IMR-90 (cell line): ENCODE data around the gene MAPKAP1. TPM values are rescaled to one million over a fixed set of nuclear protein-coding genes. Genes with fewer than 3 reads are reported as not detected.

Source experiments
- ATAC-seq: fragments of 200-7000 bp; cut with Tn5 transposase; 2 replicates; pipeline ENCODE4 v1.9.1; 2020; ENCODE audit warnings: low read depth, mild to moderate bottlenecking, moderate library complexity
- BruUV-seq: library from RNA; stranded (reverse); fragments of 400-500 nt; replicated peaks from 2 replicates; lab custom pipeline; 2021; lab: Mats Ljungman, UMichigan
- CTCF ChIA-PET: fragments of 300-600 bp; formaldehyde crosslinking; extraction: SDS; loops from one replicate; lab custom pipeline; 2021; ENCODE audit warnings: antibody characterized with exemption; lab: Yijun Ruan, JAX
- POLR2A ChIA-PET: fragments of 300-600 bp; sonication (Branson Sonifier 250); formaldehyde crosslinking; loops from one replicate; lab custom pipeline; 2022; ENCODE audit warnings: antibody characterized with exemption; ENCODE audit not compliant: unreplicated experiment; lab: Charles Lee
- DNase-seq: peaks from one replicate; pipeline ENCODE4 v3.0.0; 2013
- H2AFZ ChIP-seq: replicated peaks from 2 replicates; pipeline ENCODE3; 2013; ENCODE audit warnings: low read length, mild to moderate bottlenecking; ENCODE audit not compliant: poor library complexity
- H2AK5ac ChIP-seq: 2 replicates; pipeline ENCODE4 v1.6.1; 2013; ENCODE audit warnings: low read depth, low read length, inconsistent platforms
- H2AK9ac ChIP-seq: replicated peaks from 2 replicates; pipeline ENCODE3; 2013; ENCODE audit warnings: mild to moderate bottlenecking, low read depth, low read length, moderate library complexity; ENCODE audit not compliant: poor library complexity
- H2BK120ac ChIP-seq: 2 replicates; pipeline ENCODE4 v1.6.1; 2013; ENCODE audit warnings: low read depth, low read length, inconsistent platforms
- H2BK15ac ChIP-seq: 3 replicates; pipeline ENCODE4 v1.6.1; 2013; ENCODE audit warnings: low read depth, low read length, inconsistent platforms
- H2BK20ac ChIP-seq: 2 replicates; pipeline ENCODE4 v1.6.1; 2013; ENCODE audit warnings: low read depth, mild to moderate bottlenecking, inconsistent platforms, low read length, moderate library complexity
- H2BK5ac ChIP-seq: 2 replicates; pipeline ENCODE4 v1.6.1; 2013; ENCODE audit warnings: mild to moderate bottlenecking, low read depth, low read length, inconsistent platforms; ENCODE audit not compliant: poor library complexity, severe bottlenecking
- H3K14ac ChIP-seq: replicated peaks from 2 replicates; pipeline ENCODE4 v1.6.1; 2013; ENCODE audit warnings: low read depth, low read length, inconsistent platforms
- H3K18ac ChIP-seq: 2 replicates; pipeline ENCODE4 v1.6.1; 2013; ENCODE audit warnings: low read depth, low read length, control low read depth
- H3K23ac ChIP-seq: 2 replicates; pipeline ENCODE4 v1.6.1; 2013; ENCODE audit warnings: low read depth, low read length, inconsistent platforms
- H3K27ac ChIP-seq: 2 replicates; pipeline ENCODE4 v1.5.1; 2013; ENCODE audit warnings: mild to moderate bottlenecking, control low read depth, low read length; ENCODE audit not compliant: insufficient read depth
- H3K27me3 ChIP-seq: 2 replicates; pipeline ENCODE4 v1.6.1; 2013; ENCODE audit warnings: low read length; ENCODE audit not compliant: control insufficient read depth, insufficient read depth
- H3K36me3 ChIP-seq: 2 replicates; pipeline ENCODE4 v1.6.1; 2013; ENCODE audit warnings: low read length, mixed read lengths; ENCODE audit not compliant: control insufficient read depth, insufficient read depth
- H3K4ac ChIP-seq: 2 replicates; pipeline ENCODE4 v1.6.1; 2013; ENCODE audit warnings: low read depth, low read length, inconsistent platforms
- H3K4me1 ChIP-seq: 2 replicates; pipeline ENCODE4 v1.6.1; 2013; ENCODE audit warnings: low read length, mixed read lengths; ENCODE audit not compliant: control insufficient read depth, insufficient read depth
- H3K4me2 ChIP-seq: 2 replicates; pipeline ENCODE4 v1.6.1; 2013; ENCODE audit warnings: low read depth, mild to moderate bottlenecking, control low read depth, low read length, moderate library complexity
- H3K4me3 ChIP-seq: 2 replicates; pipeline ENCODE4 v1.5.1; 2013; ENCODE audit warnings: low read depth, mild to moderate bottlenecking, control low read depth, low read length, moderate library complexity; ENCODE audit not compliant: insufficient read depth
- H3K56ac ChIP-seq: 2 replicates; pipeline ENCODE4 v1.6.1; 2013; ENCODE audit warnings: low read length, inconsistent platforms; ENCODE audit not compliant: insufficient read depth; ENCODE audit errors: extremely low read depth
- H3K79me1 ChIP-seq, 2 experiments: 2 replicates each; pipeline ENCODE4 v1.6.1; 2013; ENCODE audit warnings: low read length in 2 of 2, inconsistent platforms in 1 of 2, low read depth in 1 of 2
- H3K9ac ChIP-seq: 2 replicates; pipeline ENCODE4 v1.6.1; 2013; ENCODE audit warnings: low read depth, low read length, control low read depth
- H3K9me1 ChIP-seq: 2 replicates; pipeline ENCODE4 v1.6.1; 2013; ENCODE audit warnings: low read length, inconsistent platforms; ENCODE audit not compliant: insufficient read depth
- H3K9me3 ChIP-seq: 2 replicates; pipeline ENCODE4 v1.6.1; 2013; ENCODE audit warnings: low read length; ENCODE audit not compliant: control insufficient read depth, insufficient read depth
- H4K20me1 ChIP-seq: 2 replicates; pipeline ENCODE4 v1.6.1; 2013; ENCODE audit warnings: low read length, inconsistent platforms; ENCODE audit not compliant: insufficient read depth
- H4K5ac ChIP-seq: 2 replicates; pipeline ENCODE4 v1.6.1; 2013; ENCODE audit warnings: mild to moderate bottlenecking, low read depth, low read length, control low read depth
- H4K8ac ChIP-seq, 2 experiments: 2 replicates each; pipeline ENCODE4 v1.6.1; 2013; ENCODE audit warnings: low read depth in 2 of 2, low read length in 2 of 2, control low read depth in 1 of 2, inconsistent platforms in 1 of 2
- H4K91ac ChIP-seq: 2 replicates; pipeline ENCODE4 v1.6.1; 2013; ENCODE audit warnings: low read depth, low read length, inconsistent platforms; ENCODE audit not compliant: insufficient read depth
- BHLHE40 ChIP-seq: fragments of 150-350 bp; IDR thresholded peaks from 2 replicates; pipeline ENCODE4 v1.6.1; 2016; ENCODE audit warnings: mild to moderate bottlenecking, low read depth, low read length
- CEBPB ChIP-seq: IDR thresholded peaks from 2 replicates; pipeline ENCODE4 v1.6.1; 2012; ENCODE audit warnings: low read depth, low read length, improper control_type of control experiment
- MXI1 ChIP-seq: IDR thresholded peaks from 2 replicates; pipeline ENCODE4 v1.6.1; 2012; ENCODE audit warnings: low read depth, mild to moderate bottlenecking, low read length, moderate library complexity, borderline replicate concordance
- NFE2L2 ChIP-seq: fragments of 150-350 bp; IDR thresholded peaks from 2 replicates; pipeline ENCODE4 v1.6.1; 2016; ENCODE audit warnings: low read depth, mild to moderate bottlenecking, low read length
- RAD21 ChIP-seq: IDR thresholded peaks from 2 replicates; pipeline ENCODE4 v1.6.1; 2012; ENCODE audit warnings: low read length, improper control_type of control experiment
- RCOR1 ChIP-seq: IDR thresholded peaks from 2 replicates; pipeline ENCODE4 v1.6.1; 2012; ENCODE audit warnings: mild to moderate bottlenecking, low read length, improper control_type of control experiment; ENCODE audit not compliant: insufficient replicate concordance
- RFX5 ChIP-seq: IDR thresholded peaks from 2 replicates; pipeline ENCODE4 v1.8.0; 2012; ENCODE audit warnings: low read depth, mild to moderate bottlenecking, low read length, moderate library complexity
- WGBS, 2 experiments: methylation state at CpG; one replicate each; pipeline versions ENCODE4 v1.1.5 to v1.1.7; 2013; ENCODE audit warnings: missing lambda C conversion rate in 2 of 2; ENCODE audit not compliant: insufficient read length in 1 of 2; ENCODE audit errors: extremely low coverage in 2 of 2; 5-methylcytosine and 5-hydroxymethylcytosine counted together
- dilution Hi-C: fragments of 300-500 bp; cut with HindIII; formaldehyde crosslinking; loops from one replicate; pipeline ENCODE4 v1.14.3; 2018; ENCODE audit warnings: low sequenced_read_pairs; ENCODE audit not compliant: unreplicated experiment
- in situ Hi-C: fragments of 300-500 bp; cut with MboI; formaldehyde crosslinking; loops from 3 replicates; pipeline ENCODE4 v1.14.3; 2019; ENCODE audit warnings: low sequenced_read_pairs, inconsistent platforms, mixed read lengths
- intact Hi-C: fragments of 100-400 bp; cut with micrococcal nuclease; formaldehyde crosslinking; loops from 2 replicates; pipeline ENCODE4 v1.10.0; 2022
- polyA plus RNA-seq, 3 experiments: library from polyadenylated mRNA; depleted of rRNA; stranded (reverse); fragments of >200 nt; gene quantifications; 2 replicates each; pipeline ENCODE4 v1.2.3, GENCODE V29; 2012; ENCODE audit warnings: low replicate concordance in 1 of 3
- total RNA-seq: library from RNA; depleted of rRNA; stranded (reverse); fragments of >200 nt; gene quantifications from 2 replicates; pipeline ENCODE4 v1.2.3, GENCODE V29; 2012

MAPKAP1 gene
- total and polyA plus RNA-seq, 2 of the 4 experiments (the other 2 are of a cell fraction): 87.2 to 158 TPM

DNA sequence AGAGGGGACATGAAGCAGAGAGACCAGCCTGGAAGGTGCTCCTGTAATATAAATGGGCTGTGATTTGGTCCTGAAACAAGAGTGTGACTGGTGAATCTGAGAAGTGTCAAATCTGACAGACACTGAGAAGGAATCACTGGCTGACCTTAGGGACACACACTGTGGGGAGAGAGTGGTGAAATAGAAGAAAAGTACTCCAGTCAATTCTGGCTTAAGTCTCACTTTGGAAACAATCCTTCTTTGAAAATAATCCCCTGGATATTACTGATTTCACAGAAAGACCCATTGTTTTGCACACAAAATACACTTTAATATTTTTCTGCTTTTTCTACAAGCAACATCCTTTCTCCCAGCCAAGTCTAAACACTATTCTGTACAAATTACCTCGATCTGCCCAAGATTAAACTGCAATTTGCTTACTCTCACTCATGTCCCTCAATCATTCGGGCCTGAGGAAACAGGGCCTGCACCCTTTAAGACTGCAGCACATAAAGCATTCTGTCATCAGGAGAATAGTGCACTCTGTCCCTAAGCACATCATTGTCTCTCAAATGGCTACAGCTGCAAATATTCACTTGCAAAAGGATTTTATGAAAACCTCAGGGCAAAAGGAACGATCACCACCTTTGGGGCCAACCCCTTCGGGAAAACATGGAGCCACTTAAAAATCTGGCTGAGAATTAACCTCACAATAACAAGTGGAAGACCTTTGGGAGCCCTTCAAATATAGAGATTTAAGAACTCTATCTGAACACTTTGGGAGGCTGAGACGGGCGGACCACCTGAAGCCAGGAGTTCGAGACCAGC is 68.6 kb downstream of the MAPKAP1 start (continued):
- TF ChIP-seq CEBPB (no peak), BHLHE40 (no peak)

DNA sequence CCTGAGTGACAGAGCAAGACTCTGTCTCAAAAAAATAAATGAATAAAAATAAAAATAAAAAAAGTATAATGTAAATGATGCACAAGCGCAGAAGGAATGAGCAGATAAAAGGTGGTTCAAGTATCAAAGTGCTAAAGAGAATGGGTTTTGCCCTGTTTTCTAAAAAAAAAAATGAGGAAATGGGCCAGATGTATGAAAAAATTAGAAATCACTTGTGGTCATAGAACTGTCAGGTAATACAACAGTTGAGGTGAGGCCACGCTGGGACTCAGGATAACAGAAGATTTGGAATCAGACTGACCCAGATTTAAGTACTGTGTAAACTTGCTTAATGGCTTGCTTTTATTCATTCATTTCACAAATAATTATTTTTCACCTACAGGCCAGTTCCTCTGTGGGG is 69.8 kb downstream of the MAPKAP1 start:
- Histone ChIP-seq H4K20me1 (peaks cover 48% of the 10 kb centered on the region), H2AFZ (no peak overlapping the region), H2AK5ac (no peak overlapping the region), H3K4ac (no peak overlapping the region), H4K8ac (no peak overlapping the region), H3K23ac (no peak overlapping the region), H3K79me1 (peaks cover 38 to 68% of the 10 kb centered on the region in 2 experiments), H3K4me3 (no peak overlapping the region), H2AK9ac (no peak overlapping the region), H2BK5ac (no peak overlapping the region), H4K5ac (no peak overlapping the region), H3K9me3 (no peaks in the 10 kb centered on the region), H3K56ac (no peak overlapping the region), H3K27me3 (no peaks in the 10 kb centered on the region), H3K36me3 (0 out of 2 replicates have a peak, but pooled peaks cover 1% of the 10 kb centered on the region), H3K9ac (no peak overlapping the region), H2BK20ac (no peak overlapping the region), H2BK120ac (no peak overlapping the region), H2BK15ac (no peak overlapping the region), H3K27ac (no peak overlapping the region), H3K4me2 (no peak overlapping the region), H3K14ac (no peak overlapping the region), H3K18ac (no peak overlapping the region), H3K4me1 (peaks cover 7% of the 10 kb centered on the region), H3K9me1 (peaks cover 20% of the 10 kb centered on the region), H4K91ac (no peak overlapping the region)
- no peak for ATAC-seq
- 100% methylated on average over 1 of the region's 2 CpGs; no CpG with 5 or more reads in 1 of the 2 experiments for WGBS, 2 experiments
- in situ Hi-C loops (loop anchor here (10.0 kb wide), 1 partner anchor 232 kb away; no protein-coding TSS in a partner anchor), dilution Hi-C loops (no loop called here), intact Hi-C loops (loop anchor here (10.0 kb wide), 1 partner anchor 162 kb away; no protein-coding TSS in a partner anchor)
- BruUV-seq: no TSS peak
- no peak for DNase-seq
- POLR2A ChIA-PET: no interaction called here
- no peak for TF ChIP-seq NFE2L2
- no peak for TF ChIP-seq MXI1
- no peak for TF ChIP-seq RAD21
- TF ChIP-seq RFX5: no peak
- no peak for TF ChIP-seq RCOR1
- no peak for TF ChIP-seq BHLHE40
- no peak for TF ChIP-seq CEBPB
- CTCF ChIA-PET: no interaction called here
